Activated T-cell treated with anti-CD3 and anti-CD28 coated beads, Interleukin-2, amount 50 U/mL, for 72 hours (primary cell): ENCODE measurements around the gene IL4I1. TPM values are rescaled to one million over a fixed set of nuclear protein-coding genes. Genes with fewer than 3 reads are reported as not detected.

Source experiments
- ATAC-seq, 2 donors: fragments of 150-1000 bp; cut with Tn5 transposase; replicated peaks in 1 of 2; 2 replicates each; pipeline ENCODE4 v1.10.0; 2021; ENCODE audit warnings: moderate library complexity in 2 of 2, mild to moderate bottlenecking in 1 of 2
- DNase-seq, 2 donors: peaks; one replicate each; pipeline ENCODE4 v3.0.0; 2021 to 2022; ENCODE audit warnings: mixed read lengths in 1 of 2
- H3K27ac Mint-ChIP-seq: one replicate; pipeline ENCODE4 v1.8.0; 2022; ENCODE audit warnings: mild to moderate bottlenecking, moderate library complexity, mixed read lengths
- H3K27me3 Mint-ChIP-seq: one replicate; pipeline ENCODE4 v1.8.0; 2022; ENCODE audit warnings: low read depth, mixed read lengths
- H3K36me3 Mint-ChIP-seq, 2 donors: one replicate each; pipeline ENCODE4 v1.8.0; 2022; ENCODE audit warnings: mixed read lengths in 2 of 2, mild to moderate bottlenecking in 1 of 2; ENCODE audit not compliant: insufficient read depth in 2 of 2
- H3K4me1 Mint-ChIP-seq: one replicate; pipeline ENCODE4 v1.8.0; 2022; ENCODE audit warnings: low read depth, mixed read lengths
- H3K4me3 Mint-ChIP-seq, 2 donors: one replicate each; pipeline ENCODE4 v1.8.0; 2022; ENCODE audit warnings: mild to moderate bottlenecking in 2 of 2, mixed read lengths in 2 of 2, moderate library complexity in 2 of 2
- H3K9me3 Mint-ChIP-seq, 2 donors: one replicate each; pipeline ENCODE4 v1.8.0; 2022; ENCODE audit warnings: mixed read lengths in 2 of 2
- total RNA-seq, 2 donors: library from RNA; stranded (reverse); gene quantifications; one replicate each; pipeline ENCODE4 v1.2.3, GENCODE V29; 2022

Gene IL4I1
- total RNA-seq, 2 donors from 2014 or later, result 16.7 to 42.3 TPM

DNA sequence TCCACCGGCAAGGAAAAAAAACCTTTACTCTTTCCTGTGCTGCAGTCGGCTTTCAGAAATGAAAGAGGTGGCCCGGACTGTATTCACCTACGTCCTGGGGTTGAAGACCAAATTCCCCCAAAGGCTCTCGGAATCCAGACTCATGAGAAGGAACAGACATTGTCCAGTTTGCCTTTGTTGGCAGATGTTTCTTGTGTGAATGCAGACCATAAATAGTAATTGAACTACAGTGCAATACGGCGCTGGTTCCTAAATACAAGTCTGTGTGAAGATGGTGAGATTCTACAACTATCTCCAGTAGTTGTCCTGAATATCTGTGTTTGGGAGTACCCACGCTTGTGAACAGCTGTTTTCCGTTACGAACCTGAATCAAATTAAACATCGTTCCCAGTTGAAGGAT is 57.0 kb downstream of the IL4I1 start:
- no peaks in the 10 kb centered on the region for H3K4me1 Mint-ChIP-seq
- no peak overlapping the region for H3K27ac Mint-ChIP-seq
- H3K9me3 Mint-ChIP-seq, result no peaks in the 10 kb centered on the region
- ATAC-seq, result no peak
- no peak overlapping the region for H3K4me3 Mint-ChIP-seq
- peaks cover 0 to 5% of the 10 kb centered on the region in 2 donors for H3K36me3 Mint-ChIP-seq
- DNase-seq, result no peak
- H3K27me3 Mint-ChIP-seq, result no peaks in the 10 kb centered on the region

Other genes with a start within 250 kb of the IL4I1 start
- 100 to 1,000 TPM; 135 to 141 TPM for gene IRF3, start 231.0 kb downstream of the IL4I1 start, total RNA-seq
- 10 to 100 TPM; 80.3 to 82.6 TPM for gene BCL2L12, start 231.0 kb downstream of the IL4I1 start, total RNA-seq
- 100 to 1,000 TPM; 201 to 251 TPM for gene PRMT1, start 219.6 kb downstream of the IL4I1 start, total RNA-seq
- gene ADM5, start 207.3 kb downstream of the IL4I1 start, total RNA-seq, result 1 to 10 TPM; 4.1 to 8.1 TPM
- gene CPT1C, start 205.8 kb downstream of the IL4I1 start, total RNA-seq, result 1 to 10 TPM; 1.9 to 2.3 TPM
- 1 to 10 TPM in 1 of 2 donors, under 1 TPM in 1; 0.19 to 2.4 TPM for gene TSKS, start 133.6 kb downstream of the IL4I1 start, total RNA-seq
- 10 to 100 TPM; 74.5 to 75.8 TPM for gene AP2A1, start 129.9 kb downstream of the IL4I1 start, total RNA-seq
- 10 to 100 TPM; 24.7 to 37.3 TPM for gene FUZ, start 83.6 kb downstream of the IL4I1 start, total RNA-seq
- 10 to 100 TPM; 47.0 to 50.2 TPM for gene MED25, start 78.6 kb downstream of the IL4I1 start, total RNA-seq
- gene PTOV1, start 45.7 kb downstream of the IL4I1 start, total RNA-seq, result 10 to 100 TPM; 63.8 to 73.3 TPM
- 10 to 100 TPM; 71.1 to 74.5 TPM for gene PNKP, start 29.3 kb downstream of the IL4I1 start, total RNA-seq
- 10 to 100 TPM; 30.5 to 36.6 TPM for gene AKT1S1, start 19.5 kb downstream of the IL4I1 start, total RNA-seq
- 10 to 100 TPM; 47.9 to 53.9 TPM for gene TBC1D17, start 19.2 kb downstream of the IL4I1 start, total RNA-seq
- 10 to 100 TPM; 52.3 to 73.6 TPM for gene ATF5, start 32.3 kb upstream of the IL4I1 start, total RNA-seq
- 100 to 1,000 TPM; 135 to 139 TPM for gene NUP62, start 32.6 kb upstream of the IL4I1 start, total RNA-seq
- not detected for gene SIGLEC11, start 64.3 kb upstream of the IL4I1 start, total RNA-seq
- gene VRK3, start 128.5 kb upstream of the IL4I1 start, total RNA-seq, result 10 to 100 TPM; 59.7 to 65.5 TPM
- 10 to 100 TPM; 13.2 to 19.7 TPM for gene ZNF473, start 129.1 kb upstream of the IL4I1 start, total RNA-seq